ENCODE data around the gene FCN1.
"Not testable (repeated sequence)": the region's sequence is repeated elsewhere in the genome, so short reads cannot be mapped to it uniquely, and the experiment has no call there.

The FCN1 gene

DNA sequence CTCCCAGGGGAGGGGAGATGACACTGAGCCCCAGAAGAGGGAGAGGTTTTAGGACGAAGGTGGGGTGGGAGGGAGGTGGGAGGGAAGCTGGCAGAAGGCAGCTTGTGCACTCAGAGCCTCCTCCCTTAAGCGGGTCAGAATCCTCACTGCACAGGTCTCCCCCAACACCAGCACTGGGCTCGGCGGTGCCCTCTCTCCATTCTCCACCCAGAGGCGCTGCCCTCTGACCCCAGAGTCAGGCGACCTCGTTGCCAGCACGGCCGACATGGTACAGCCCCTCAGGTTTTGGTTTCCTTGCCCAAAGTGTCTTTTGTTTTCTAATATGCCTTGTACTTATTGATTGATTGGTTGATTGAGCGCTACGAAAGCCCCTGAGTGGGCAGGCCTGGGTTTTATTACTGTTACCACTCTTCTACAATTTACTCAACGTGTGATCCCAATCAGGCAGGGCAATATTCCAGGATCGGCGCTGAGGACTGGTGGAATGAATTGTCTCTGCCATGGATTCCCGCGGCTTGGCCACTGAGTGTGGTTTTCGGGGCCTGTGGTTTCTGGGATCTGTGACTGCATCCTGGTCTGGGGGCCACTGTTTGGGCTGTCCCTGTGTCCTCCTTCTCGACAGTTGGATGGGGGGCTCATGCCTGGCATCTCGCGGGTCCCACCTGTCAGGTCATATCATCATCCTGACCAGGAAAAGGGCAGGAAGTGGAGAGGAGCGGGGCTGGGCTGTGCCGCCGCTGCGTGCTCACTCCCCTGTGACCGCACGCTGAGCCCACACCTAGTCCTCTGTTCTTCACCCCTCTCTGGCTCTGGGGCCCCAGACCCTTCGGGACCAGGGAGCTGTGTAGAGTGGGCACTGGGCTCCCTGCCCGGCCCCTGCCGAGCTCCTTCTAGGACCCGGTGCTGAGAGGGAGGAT lies 46.7 kb downstream of the FCN1 start:
- DNase-seq: no peak

GRCh38 chr9:134870301-134870694 lies 47.4 kb downstream of the FCN1 start:
- no peak for DNase-seq

DNA sequence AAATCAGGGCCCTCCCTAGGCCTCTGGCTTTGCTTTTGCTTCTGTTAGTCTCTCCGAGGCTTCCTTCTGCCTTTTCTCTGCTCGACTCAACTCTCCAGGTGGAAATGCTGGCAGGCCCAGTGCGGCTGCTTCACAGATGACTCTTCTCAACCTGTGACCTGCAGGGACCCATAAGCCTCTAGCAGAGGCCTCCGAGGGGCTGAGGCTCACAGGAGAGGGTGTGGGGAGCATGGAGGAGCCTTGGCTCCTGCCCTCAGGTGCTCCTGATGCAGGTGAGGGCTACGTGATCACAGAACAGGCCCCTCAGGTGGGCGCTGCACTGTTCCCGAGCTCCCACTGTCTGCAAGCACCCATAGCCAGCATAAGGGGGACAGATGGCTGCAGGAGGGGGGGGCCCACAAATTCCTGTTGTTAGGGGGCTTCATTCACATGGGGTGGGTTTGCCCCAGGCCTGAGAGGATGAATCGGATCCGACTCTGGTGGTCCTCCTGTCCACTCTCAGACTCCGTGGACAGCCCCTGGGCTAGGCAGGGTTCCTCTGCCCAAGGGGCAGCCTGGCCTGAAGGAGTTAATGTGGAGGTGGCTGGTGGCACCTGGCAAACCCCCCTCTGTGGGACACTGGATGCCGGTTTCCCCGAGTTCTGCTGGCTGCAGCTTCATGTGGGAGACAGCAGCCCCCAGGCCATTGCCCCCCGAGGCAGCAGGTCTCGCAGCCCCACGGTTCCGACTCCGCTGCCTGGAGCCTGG lies 48.0 kb downstream of the FCN1 start:
- no peak for DNase-seq

DNA sequence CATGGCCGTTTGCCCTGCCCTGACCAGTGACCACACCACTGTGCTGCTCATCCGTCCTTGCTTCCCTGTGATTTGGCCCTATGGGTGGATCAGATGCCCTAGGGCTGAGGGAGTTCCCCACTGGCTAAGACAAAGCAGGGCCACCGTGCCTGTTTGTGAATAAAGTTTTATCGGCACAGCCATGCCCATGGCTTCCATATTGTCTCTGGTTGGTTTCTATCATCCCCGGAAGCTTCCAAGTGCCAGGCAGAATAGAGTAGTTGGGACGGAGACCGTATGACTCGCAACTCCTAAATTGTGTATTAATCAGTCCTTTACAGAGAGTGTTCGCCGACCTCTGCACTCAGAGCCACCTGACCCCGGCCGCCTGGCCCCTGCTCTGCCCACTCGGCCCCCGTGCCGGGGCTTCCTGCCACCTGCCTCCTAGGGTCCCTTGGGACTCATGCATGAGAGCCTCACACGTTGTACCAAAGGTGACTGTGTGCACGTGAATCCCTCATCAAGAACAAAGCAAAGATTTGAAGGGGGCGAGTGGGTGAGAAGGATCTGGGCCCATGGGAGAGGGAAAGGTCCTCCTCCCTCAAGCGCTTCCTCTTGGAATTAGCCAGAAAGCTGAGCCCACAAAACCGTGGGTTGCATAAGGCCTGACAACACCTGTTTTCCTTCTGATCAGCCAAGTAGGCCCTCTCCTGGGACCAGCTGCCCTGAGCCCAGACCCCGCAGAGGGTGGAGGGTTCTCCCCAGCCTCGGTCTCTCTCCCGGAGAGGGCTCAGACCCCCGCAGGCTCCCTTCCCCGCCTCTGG lies 48.8 kb downstream of the FCN1 start:
- DNase-seq: peak; percentile 6

GRCh38 chr9:134867917-134868750 lies 49.6 kb downstream of the FCN1 start:
- DNase-seq: no peak

DNA sequence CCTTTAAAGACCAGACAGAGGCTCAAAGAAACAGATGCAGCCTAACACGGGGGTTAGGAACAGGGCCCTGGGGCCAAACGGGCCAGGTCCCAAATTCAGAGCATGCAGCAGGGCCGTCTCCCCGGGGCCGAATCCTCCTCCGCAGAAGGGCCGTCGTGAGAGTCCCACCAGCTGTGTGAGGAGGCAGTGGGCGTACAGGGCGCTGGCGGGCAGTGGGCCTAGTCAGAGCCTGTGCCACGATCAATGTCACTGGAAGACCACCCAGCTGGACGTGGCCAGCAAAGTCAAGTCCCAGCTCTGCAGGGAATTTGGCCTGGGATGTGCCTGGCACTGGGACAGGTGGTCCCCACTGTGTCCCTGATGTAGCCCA lies 52.9 kb downstream of the FCN1 start:
- no peak for DNase-seq

GRCh38 chr9:134863941-134864820 lies 53.5 kb downstream of the FCN1 start:
- DNase-seq: no peak

DNA sequence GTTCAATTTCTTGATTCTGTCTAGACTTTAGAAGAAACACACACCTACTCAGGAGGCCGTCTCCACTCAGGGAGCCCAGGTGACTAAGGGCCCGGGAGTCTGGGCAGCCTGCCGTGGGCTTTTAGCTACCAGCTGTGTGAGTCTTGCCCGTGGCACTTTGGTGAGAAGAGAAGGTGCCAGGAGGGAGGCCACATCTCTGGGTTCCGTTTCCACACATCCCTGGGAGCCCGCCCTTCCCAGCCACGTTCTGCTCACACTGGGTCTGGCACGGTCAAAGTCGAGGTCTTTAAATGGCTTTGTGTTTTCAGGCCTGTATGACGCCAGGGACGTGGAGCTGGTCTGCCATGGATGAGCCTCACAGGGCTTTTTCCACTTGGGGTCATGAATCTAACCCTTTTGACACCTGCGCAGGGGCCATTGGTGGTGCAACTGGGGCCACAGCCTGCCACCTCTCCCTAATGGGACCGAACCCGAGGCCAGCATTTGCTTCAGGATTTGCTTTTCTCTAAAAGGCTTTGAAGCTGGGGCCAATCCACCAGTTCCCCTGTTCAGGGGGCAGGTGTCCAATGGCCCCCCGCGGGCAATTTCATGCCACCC lies 54.3 kb downstream of the FCN1 start:
- no peak for DNase-seq

GRCh38 chr9:134861595-134862334 lies 55.9 kb downstream of the FCN1 start:
- no peak for DNase-seq

DNA sequence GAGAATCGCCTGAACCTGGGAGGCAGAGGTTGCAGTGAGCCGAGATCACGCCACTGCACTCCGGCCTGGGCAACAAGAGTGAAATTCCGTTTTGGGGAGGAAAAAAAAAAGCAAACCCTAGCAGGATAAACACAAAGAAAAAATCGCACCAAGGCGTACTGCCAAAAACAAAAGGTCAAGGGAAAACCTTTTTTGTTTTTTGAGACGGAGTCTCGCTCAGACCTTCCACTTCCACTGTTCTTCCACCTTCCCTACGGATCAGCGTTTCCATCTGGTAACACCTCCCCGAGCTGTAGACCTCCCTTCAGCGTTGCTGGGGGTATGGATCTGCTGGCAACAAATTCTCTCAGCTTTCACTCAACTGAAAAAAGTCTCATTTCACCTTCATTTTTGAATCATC lies 57.2 kb downstream of the FCN1 start:
- no peak for DNase-seq

DNA sequence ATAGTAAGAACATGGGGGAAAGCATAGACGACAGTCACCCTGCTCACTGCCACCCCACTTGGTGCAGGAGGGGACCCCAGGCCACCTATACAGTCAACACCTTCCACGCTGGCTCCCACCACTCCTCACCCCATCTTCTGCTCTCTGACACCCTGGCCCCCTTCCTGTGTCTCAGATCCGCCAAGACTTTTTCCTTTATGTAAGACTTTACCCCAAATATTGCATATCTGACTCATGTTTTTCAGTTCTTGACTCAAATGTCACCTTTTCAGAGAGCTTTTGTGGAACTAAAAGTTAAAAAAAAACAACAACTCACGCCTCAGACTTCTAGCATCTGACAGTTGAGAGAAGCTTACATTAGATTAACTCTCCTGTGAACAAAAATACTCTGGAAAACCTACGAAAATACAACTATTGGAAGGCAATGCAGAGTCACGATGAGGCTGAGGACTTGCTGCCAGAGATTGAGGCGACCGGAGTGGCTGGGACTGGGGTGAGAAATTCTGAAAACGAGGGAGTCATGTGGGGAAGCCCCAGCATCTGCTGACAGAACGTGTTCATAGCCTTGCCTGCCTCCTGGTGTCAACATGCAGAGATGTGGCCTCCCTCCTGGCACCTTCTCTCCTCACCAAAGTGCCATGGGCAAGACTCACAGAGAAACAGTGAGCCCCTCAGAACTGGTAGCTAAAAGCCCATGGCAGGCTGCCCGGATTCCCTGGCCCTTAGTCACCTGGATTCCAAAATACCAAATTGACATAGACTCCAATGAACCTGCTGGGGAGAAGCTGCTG lies 59.5 kb downstream of the FCN1 start:
- no peak for DNase-seq

DNA sequence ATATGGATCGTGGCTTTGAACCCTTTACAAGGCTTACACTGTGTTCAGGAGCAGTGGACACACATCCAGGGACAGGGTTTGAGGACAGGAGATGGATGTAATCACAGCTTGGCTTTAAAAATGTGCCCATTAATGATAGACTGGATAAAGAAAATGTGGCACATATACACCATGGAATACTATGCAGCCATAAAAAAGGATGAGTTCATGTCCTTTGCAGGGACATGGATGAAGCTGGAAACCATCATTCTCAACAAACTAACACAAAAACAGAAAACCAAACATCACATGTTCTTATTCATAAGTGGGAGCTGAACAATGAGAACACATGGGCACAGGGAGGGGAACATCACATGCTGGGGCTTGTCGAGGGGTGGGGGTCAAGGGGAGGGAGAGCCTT lies 60.3 kb downstream of the FCN1 start:
- DNase-seq: not testable (repeated sequence)

DNA sequence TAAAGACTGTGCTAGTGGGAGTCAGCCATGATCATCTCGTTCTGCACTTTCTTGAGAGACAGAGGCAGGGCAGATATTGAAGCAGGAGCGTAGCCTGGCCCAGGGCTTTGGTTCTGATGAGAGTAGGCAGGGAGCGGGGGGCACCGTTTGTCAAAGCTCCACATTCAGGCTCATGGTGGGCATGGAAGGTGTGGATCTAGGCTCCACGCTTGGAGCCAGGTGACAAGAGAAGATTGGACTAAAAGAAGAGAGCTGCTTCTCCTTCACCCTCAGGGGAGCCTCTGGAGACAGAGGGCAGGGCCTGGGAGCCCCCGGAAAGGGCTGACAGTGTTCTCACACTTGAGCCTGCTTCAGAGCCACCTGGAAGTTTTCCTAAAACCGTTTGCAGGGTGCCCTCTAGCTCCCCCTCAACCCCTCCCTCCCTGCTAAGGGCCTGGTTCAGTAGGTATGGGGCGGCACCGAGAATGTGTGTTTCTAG lies 61.8 kb downstream of the FCN1 start:
- no peak for DNase-seq
